SH-SY5Y (cell line): ENCODE measurements around the gene PTDSS2.

Experiments
- GATA2 ChIP-seq: IDR thresholded peaks from 2 replicates; pipeline ENCODE4 v1.6.1; 2011; ENCODE audit warnings: mild to moderate bottlenecking, low read depth, low read length
- GATA3 ChIP-seq: IDR thresholded peaks from 2 replicates; pipeline ENCODE4 v1.6.1; 2011; ENCODE audit warnings: low read depth, mild to moderate bottlenecking, low read length, moderate library complexity

GRCh38 chr11:453564-453963 is 3.5 kb downstream of the PTDSS2 start:
- TF ChIP-seq GATA3: no peak
- TF ChIP-seq GATA2: no peak
